ENCODE results near the gene PDE8B.

DNA sequence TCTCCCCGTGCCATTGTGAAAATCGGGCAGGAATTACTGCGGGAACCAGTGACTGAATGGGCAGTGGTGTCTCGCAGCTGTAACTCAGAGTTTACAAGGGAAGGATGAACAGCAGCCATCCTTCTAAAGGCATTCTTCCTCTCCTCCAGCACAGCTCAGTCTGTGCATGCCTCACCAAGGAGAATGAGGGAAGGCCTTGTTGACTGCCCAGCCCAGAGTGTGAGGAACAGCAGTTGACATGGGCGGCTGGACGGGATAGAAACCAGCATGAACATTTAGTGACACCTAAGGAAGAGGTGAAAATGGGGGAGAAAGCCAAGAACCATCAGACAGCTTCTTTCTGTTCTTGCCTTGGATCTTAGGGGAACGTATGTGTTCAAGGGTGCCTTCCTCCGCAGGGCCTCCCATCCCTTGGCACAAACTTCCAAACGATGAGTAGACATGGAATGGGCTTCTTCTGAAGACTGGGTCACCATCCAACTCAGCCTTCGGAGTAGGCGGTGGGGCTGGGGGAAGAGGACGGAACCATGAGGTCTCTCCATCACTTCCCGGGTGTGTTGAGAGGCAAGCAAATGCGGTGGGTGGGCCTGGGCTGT, 887 bp upstream of the PDE8B start:
- TF ChIP-seq CTCF (conservative IDR thresholded peaks at IDR 0.05; ENCODE audit: low read depth, low read length) (no peak), EZH2 (IDR thresholded peaks at IDR 0.05; ENCODE audit: low read length, unreplicated experiment) (no peak), EZH2phosphoT487 (IDR thresholded peaks at IDR 0.05; ENCODE audit: borderline replicate concordance, low read length) (no peak)
